Vagina (tissue), 2 donors: ENCODE results near the gene KIRREL3.

ENCODE experiments used
- POLR2A ChIP-seq, 2 donors: fragments of 450-650 bp; IDR thresholded peaks; one replicate each; pipeline ENCODE4 v1.6.1; 2017; ENCODE audit warnings: antibody characterized with exemption in 2 of 2, mild to moderate bottlenecking in 2 of 2, moderate library complexity in 2 of 2
- TF ChIP-seq, protein P1 (sequence below), 3 experiments: fragments of 450-650 bp in 2 of 3; fragments of 200-600 bp in 1 of 3; sonication (generic) in 1 of 3; IDR thresholded peaks; one replicate each; pipeline ENCODE4 v1.5.1; 2017 to 2019; ENCODE audit warnings: antibody characterized with exemption in 3 of 3, mild to moderate bottlenecking in 2 of 3, moderate library complexity in 2 of 3

DNA sequence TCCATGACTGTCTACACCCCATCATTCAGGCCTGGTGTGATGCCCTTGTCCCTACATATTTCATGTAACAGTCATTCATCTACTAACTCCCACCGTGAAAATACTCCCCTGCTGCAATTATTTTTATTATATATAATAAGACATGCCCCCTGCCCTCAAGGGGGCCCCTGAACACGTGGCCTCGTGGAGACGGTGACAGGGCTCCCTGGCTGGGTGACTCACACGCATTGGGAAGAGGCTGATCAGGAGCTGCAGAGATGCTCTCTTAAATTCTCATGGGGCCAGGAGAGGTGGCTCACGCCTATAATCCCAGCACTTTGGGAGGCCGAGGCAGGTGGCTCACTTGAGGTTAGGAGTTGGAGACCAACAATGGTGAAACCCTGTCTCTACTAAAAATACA, 556.5 kb downstream of the KIRREL3 start:
- TF ChIP-seq, protein P1, sequence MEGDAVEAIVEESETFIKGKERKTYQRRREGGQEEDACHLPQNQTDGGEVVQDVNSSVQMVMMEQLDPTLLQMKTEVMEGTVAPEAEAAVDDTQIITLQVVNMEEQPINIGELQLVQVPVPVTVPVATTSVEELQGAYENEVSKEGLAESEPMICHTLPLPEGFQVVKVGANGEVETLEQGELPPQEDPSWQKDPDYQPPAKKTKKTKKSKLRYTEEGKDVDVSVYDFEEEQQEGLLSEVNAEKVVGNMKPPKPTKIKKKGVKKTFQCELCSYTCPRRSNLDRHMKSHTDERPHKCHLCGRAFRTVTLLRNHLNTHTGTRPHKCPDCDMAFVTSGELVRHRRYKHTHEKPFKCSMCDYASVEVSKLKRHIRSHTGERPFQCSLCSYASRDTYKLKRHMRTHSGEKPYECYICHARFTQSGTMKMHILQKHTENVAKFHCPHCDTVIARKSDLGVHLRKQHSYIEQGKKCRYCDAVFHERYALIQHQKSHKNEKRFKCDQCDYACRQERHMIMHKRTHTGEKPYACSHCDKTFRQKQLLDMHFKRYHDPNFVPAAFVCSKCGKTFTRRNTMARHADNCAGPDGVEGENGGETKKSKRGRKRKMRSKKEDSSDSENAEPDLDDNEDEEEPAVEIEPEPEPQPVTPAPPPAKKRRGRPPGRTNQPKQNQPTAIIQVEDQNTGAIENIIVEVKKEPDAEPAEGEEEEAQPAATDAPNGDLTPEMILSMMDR (IDR thresholded peaks at IDR 0.05) = no peak
- no peak for TF ChIP-seq POLR2A (IDR thresholded peaks at IDR 0.05)
